GM18520 (cell line): ENCODE measurements around the gene AMT.

ENCODE experiments used
- ATAC-seq: cut with Tn5 transposase; IDR thresholded peaks from one replicate; pipeline ENCODE4 v1.9.1; 2021; ENCODE audit not compliant: unreplicated experiment

AMT gene

GRCh38 chr3:49389297-49389696 lies 33.0 kb downstream of the AMT start:
- no peak for ATAC-seq

GRCh38 chr3:49388289-49388820 lies 33.9 kb downstream of the AMT start:
- ATAC-seq, result no peak

- ATAC-seq, result no peak
Observed at GRCh38 chr3:49387721-49388120, 34.6 kb downstream of the AMT start.

GRCh38 chr3:49386056-49386756 lies 36.1 kb downstream of the AMT start:
- no peak for ATAC-seq

GRCh38 chr3:49385617-49386016 lies 36.7 kb downstream of the AMT start:
- ATAC-seq, result no peak

- no peak for ATAC-seq
Observed at GRCh38 chr3:49383387-49383786, 38.9 kb downstream of the AMT start.

- no peak for ATAC-seq
Observed at GRCh38 chr3:49378249-49378895, 43.9 kb downstream of the AMT start.

- ATAC-seq, result no peak
Observed at GRCh38 chr3:49377483-49377882, 44.8 kb downstream of the AMT start.

- no peak for ATAC-seq
Observed at GRCh38 chr3:49371946-49372345, 50.3 kb downstream of the AMT start.

GRCh38 chr3:49370585-49371290 lies 51.5 kb downstream of the AMT start:
- no peak for ATAC-seq
